GM21825 (cell line): ENCODE measurements around the gene BHLHE41.

Experiments
- ATAC-seq: cut with Tn5 transposase; IDR thresholded peaks from one replicate; pipeline ENCODE4 v1.9.1; 2021; ENCODE audit warnings: mild to moderate bottlenecking, moderate library complexity; ENCODE audit not compliant: unreplicated experiment

The BHLHE41 gene

GRCh38 chr12:26116829-26117715 lies 7.8 kb downstream of the BHLHE41 start:
- ATAC-seq, result no peak

- ATAC-seq, result no peak
Measured at GRCh38 chr12:26114720-26115401, 10.0 kb downstream of the BHLHE41 start.

- peak; percentile 70 for ATAC-seq
Measured at GRCh38 chr12:26113853-26114719, 10.8 kb downstream of the BHLHE41 start.

GRCh38 chr12:26113181-26113654 lies 11.6 kb downstream of the BHLHE41 start:
- no peak for ATAC-seq

GRCh38 chr12:26112703-26113147 lies 12.1 kb downstream of the BHLHE41 start:
- no peak for ATAC-seq

GRCh38 chr12:26112232-26112631 lies 12.6 kb downstream of the BHLHE41 start:
- ATAC-seq, result no peak

GRCh38 chr12:26109343-26109881 lies 15.4 kb downstream of the BHLHE41 start:
- ATAC-seq, result no peak

GRCh38 chr12:26108915-26109314 lies 15.9 kb downstream of the BHLHE41 start:
- no peak for ATAC-seq

GRCh38 chr12:26106347-26106746 lies 18.5 kb downstream of the BHLHE41 start:
- no peak for ATAC-seq

GRCh38 chr12:26102953-26103352 lies 21.9 kb downstream of the BHLHE41 start:
- no peak for ATAC-seq

- no peak for ATAC-seq
Measured at GRCh38 chr12:26101763-26102162, 23.1 kb downstream of the BHLHE41 start.

- ATAC-seq, result no peak
Measured at GRCh38 chr12:26101350-26101734, 23.5 kb downstream of the BHLHE41 start.

GRCh38 chr12:26100666-26101349 lies 24.0 kb downstream of the BHLHE41 start:
- ATAC-seq, result no peak

- peak; percentile 90 for ATAC-seq
Measured at GRCh38 chr12:26097046-26097878, 27.6 kb downstream of the BHLHE41 start.

- no peak for ATAC-seq
Measured at GRCh38 chr12:26096036-26096435, 28.8 kb downstream of the BHLHE41 start.

- no peak for ATAC-seq
Measured at GRCh38 chr12:26095186-26095585, 29.7 kb downstream of the BHLHE41 start.

- ATAC-seq, result no peak
Measured at GRCh38 chr12:26092346-26093105, 32.3 kb downstream of the BHLHE41 start.

GRCh38 chr12:26091822-26092221 lies 33.0 kb downstream of the BHLHE41 start:
- no peak for ATAC-seq
